Mesenchymal stem cell (in vitro differentiated cells and primary cell): ENCODE results near the gene SLPI.

Experiments
- DNase-seq: peaks from one replicate; pipeline ENCODE4 v3.0.0-alpha.2; 2013
- H2AFZ ChIP-seq: one replicate; pipeline ENCODE4 v1.6.1; 2013; ENCODE audit warnings: low read depth, mild to moderate bottlenecking, control low read depth, inconsistent platforms, low read length, moderate library complexity
- H2AK5ac ChIP-seq: 2 replicates; pipeline ENCODE4 v1.6.1; 2013; ENCODE audit warnings: low read length, moderate library complexity, mild to moderate bottlenecking, inconsistent platforms; ENCODE audit not compliant: severe bottlenecking
- H2BK120ac ChIP-seq: one replicate; pipeline ENCODE4 v1.6.1; 2013; ENCODE audit warnings: low read depth, mild to moderate bottlenecking, inconsistent platforms, low read length, moderate library complexity
- H2BK12ac ChIP-seq, 2 experiments: one replicate each; pipeline ENCODE4 v1.6.1; 2013; ENCODE audit warnings: inconsistent platforms in 2 of 2, low read length in 2 of 2, mild to moderate bottlenecking in 2 of 2, moderate library complexity in 2 of 2, control low read depth in 1 of 2
- H2BK15ac ChIP-seq: one replicate; pipeline ENCODE4 v1.6.1; 2013; ENCODE audit warnings: mild to moderate bottlenecking, low read depth, inconsistent platforms; ENCODE audit not compliant: poor library complexity, severe bottlenecking
- H2BK5ac ChIP-seq: 2 replicates; pipeline ENCODE4 v1.6.1; 2013; ENCODE audit warnings: low read depth, mild to moderate bottlenecking, low read length, control low read depth, inconsistent platforms; ENCODE audit not compliant: poor library complexity, severe bottlenecking
- H3K14ac ChIP-seq, 2 experiments: one replicate each; pipeline ENCODE4 v1.6.1; 2013; ENCODE audit warnings: inconsistent platforms in 2 of 2, low read length in 2 of 2, control low read depth in 1 of 2, mild to moderate bottlenecking in 1 of 2, moderate library complexity in 1 of 2
- H3K18ac ChIP-seq, 2 experiments: one replicate each; pipeline ENCODE4 v1.6.1; 2013; ENCODE audit warnings: inconsistent platforms in 2 of 2, low read length in 2 of 2, control low read depth in 1 of 2, low read depth in 1 of 2, mild to moderate bottlenecking in 1 of 2
- H3K23ac ChIP-seq, 2 experiments: one replicate each; pipeline ENCODE4 v1.6.1; 2013; ENCODE audit warnings: inconsistent platforms in 2 of 2, low read length in 2 of 2, mild to moderate bottlenecking in 2 of 2, moderate library complexity in 2 of 2, control low read depth in 1 of 2
- H3K27ac ChIP-seq: 2 replicates; pipeline ENCODE4 v1.5.1; 2013; ENCODE audit warnings: mild to moderate bottlenecking, moderate library complexity, low read length, control low read depth, inconsistent platforms; ENCODE audit not compliant: poor library complexity, severe bottlenecking
- H3K27me3 ChIP-seq, 2 experiments: 2 replicates each; pipeline versions ENCODE4 v1.6.1 to v1.7.0; 2013; ENCODE audit warnings: low read length in 2 of 2, mild to moderate bottlenecking in 2 of 2, moderate library complexity in 2 of 2, control low read depth in 1 of 2, inconsistent platforms in 1 of 2; ENCODE audit not compliant: control insufficient read depth in 1 of 2, insufficient read depth in 1 of 2
- H3K36me3 ChIP-seq, 2 experiments: 2 replicates each; pipeline versions ENCODE4 v1.6.1 to v1.7.0; 2013; ENCODE audit warnings: low read length in 2 of 2, control low read depth in 1 of 2, inconsistent platforms in 1 of 2, low read depth in 1 of 2, mild to moderate bottlenecking in 1 of 2; ENCODE audit not compliant: insufficient read depth in 2 of 2, control insufficient read depth in 1 of 2
- H3K4ac ChIP-seq, 2 experiments: one replicate each; pipeline ENCODE4 v1.6.1; 2013; ENCODE audit warnings: inconsistent platforms in 2 of 2, low read length in 2 of 2, mild to moderate bottlenecking in 2 of 2, moderate library complexity in 2 of 2, control low read depth in 1 of 2, low read depth in 1 of 2
- H3K4me1 ChIP-seq: 2 replicates; pipeline ENCODE4 v1.6.1; 2013; ENCODE audit warnings: low read depth, low read length, control low read depth; ENCODE audit not compliant: control insufficient read depth, insufficient read depth
- H3K4me2 ChIP-seq: 2 replicates; pipeline ENCODE4 v1.6.1; 2013; ENCODE audit warnings: low read length, mild to moderate bottlenecking, inconsistent platforms; ENCODE audit not compliant: poor library complexity, severe bottlenecking
- H3K4me3 ChIP-seq, 2 experiments: 2 replicates each; pipeline versions ENCODE4 v1.5.1 to v1.7.0; 2013; ENCODE audit warnings: low read length in 2 of 2, mild to moderate bottlenecking in 2 of 2, control low read depth in 1 of 2, low read depth in 1 of 2; ENCODE audit not compliant: insufficient read depth in 1 of 2
- H3K79me1 ChIP-seq: replicated peaks from 2 replicates; pipeline ENCODE4 v1.6.1; 2013; ENCODE audit warnings: mild to moderate bottlenecking, control low read depth, low read length, inconsistent platforms; ENCODE audit not compliant: poor library complexity, severe bottlenecking
- H3K9ac ChIP-seq: 2 replicates; pipeline ENCODE4 v1.7.0; 2013; ENCODE audit warnings: mild to moderate bottlenecking, low read length, moderate library complexity
- H3K9me3 ChIP-seq: 2 replicates; pipeline ENCODE4 v1.7.0; 2013; ENCODE audit warnings: mild to moderate bottlenecking, low read length; ENCODE audit not compliant: control insufficient read depth
- H4K8ac ChIP-seq: one replicate; pipeline ENCODE4 v1.6.1; 2013; ENCODE audit warnings: inconsistent platforms, mild to moderate bottlenecking, low read length, moderate library complexity
- H4K91ac ChIP-seq: one replicate; pipeline ENCODE4 v1.6.1; 2013; ENCODE audit warnings: mild to moderate bottlenecking, low read length, inconsistent platforms
- WGBS: methylation state at CpG from one replicate; pipeline ENCODE4 v1.1.7; 2013; ENCODE audit warnings: mixed read lengths; 5-methylcytosine and 5-hydroxymethylcytosine counted together

SLPI gene

DNA sequence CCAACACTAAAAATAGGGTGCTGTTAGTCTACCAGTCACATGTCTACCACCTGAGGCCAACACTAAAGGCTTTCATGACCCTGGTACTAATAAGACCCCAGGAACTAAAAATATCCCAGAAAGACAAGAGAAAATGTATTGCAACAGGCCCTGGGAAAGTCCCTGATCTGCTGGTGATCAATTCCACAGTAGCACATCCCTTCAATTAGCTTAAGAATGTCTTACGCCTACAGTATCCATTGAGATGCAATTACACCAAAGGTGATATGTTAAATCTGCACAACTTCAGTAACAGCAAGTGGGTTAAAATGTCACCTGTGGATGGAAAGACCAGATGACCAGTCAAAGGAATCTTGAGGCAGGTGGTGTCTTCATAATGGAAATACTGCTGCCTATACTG lies 44.4 kb downstream of the SLPI start:
- H3K9me3 ChIP-seq = no peaks in the 10 kb centered on the region
- no peak overlapping the region for H3K18ac ChIP-seq
- no peak overlapping the region for H3K4me3 ChIP-seq
- no peaks in the 10 kb centered on the region for H3K79me1 ChIP-seq
- H3K27ac ChIP-seq = no peak overlapping the region
- no peak for DNase-seq
- no peak overlapping the region for H3K4ac ChIP-seq
- no peaks in the 10 kb centered on the region for H3K4me1 ChIP-seq
- no peak overlapping the region for H3K9ac ChIP-seq
- H2BK12ac ChIP-seq = no peak overlapping the region
- no peak overlapping the region for H3K4me2 ChIP-seq
- no peak overlapping the region for H2BK15ac ChIP-seq
- no peak overlapping the region for H2AK5ac ChIP-seq
- no peak overlapping the region for H4K91ac ChIP-seq
- H2BK5ac ChIP-seq = no peak overlapping the region
- no peak overlapping the region for H3K23ac ChIP-seq
- H3K27me3 ChIP-seq = peaks cover 0 to 56% of the 10 kb centered on the region in 2 experiments
- no CpG with 5 or more reads among the region's 1 CpG for WGBS
- no peaks in the 10 kb centered on the region for H3K36me3 ChIP-seq
- H2BK120ac ChIP-seq = no peak overlapping the region
- no peak overlapping the region for H4K8ac ChIP-seq
- no peak overlapping the region for H3K14ac ChIP-seq
- H2AFZ ChIP-seq = no peak overlapping the region

DNA sequence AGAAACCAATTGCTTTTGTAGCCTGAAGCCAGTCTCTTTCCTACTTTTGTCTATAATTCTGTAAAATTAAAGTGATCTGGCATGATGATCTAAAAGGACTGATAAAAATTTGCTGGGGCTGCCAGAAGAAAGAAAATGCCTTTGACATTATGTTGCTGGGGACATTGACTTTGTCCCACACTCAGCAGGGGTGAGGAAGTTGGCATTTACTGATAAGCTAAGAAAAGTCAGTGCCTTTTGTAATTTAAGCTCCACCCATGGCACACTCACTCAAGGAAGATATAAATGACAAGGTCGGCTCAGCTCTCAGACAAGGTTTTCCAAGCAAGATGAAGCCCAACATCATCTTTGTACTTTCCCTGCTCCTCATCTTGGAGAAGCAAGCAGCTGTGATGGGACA lies 47.6 kb downstream of the SLPI start, which contains the start of gene SEMG1:
Gene SEMG1 (plus strand): TSS at position 309 of the 400 bp plus-strand sequence. CDS start 21 bp downstream, at position 330.
- Histone ChIP-seq H3K27me3 (peaks cover 0 to 60% of the 10 kb centered on the region in 2 experiments), H2BK5ac (no peak within 1 kb of the TSS), H3K23ac (no peak within 1 kb of the TSS), H3K27ac (no peak within 1 kb of the TSS), H3K79me1 (no peaks in the 10 kb centered on the region), H3K4me1 (no peaks in the 10 kb centered on the region), H2BK12ac (no peak within 1 kb of the TSS), H3K4me3 (no peak within 1 kb of the TSS), H3K14ac (no peak within 1 kb of the TSS), H3K4ac (no peak within 1 kb of the TSS), H2AFZ (no peak within 1 kb of the TSS), H2BK120ac (no peak within 1 kb of the TSS), H4K91ac (no peak within 1 kb of the TSS), H2BK15ac (no peak within 1 kb of the TSS), H3K9me3 (peaks cover 10% of the 10 kb centered on the region), H4K8ac (no peak within 1 kb of the TSS), H2AK5ac (no peak within 1 kb of the TSS), H3K18ac (no peak within 1 kb of the TSS), H3K9ac (no peak within 1 kb of the TSS), H3K36me3 (no peaks in the 10 kb centered on the region), H3K4me2 (no peak within 1 kb of the TSS)
- DNase-seq = no peak
- no CpG with 5 or more reads among the region's 1 CpG for WGBS
